K562 (cell line): Measurements from ENCODE around the gene AVPR1B. TPM values are rescaled to one million over a fixed set of nuclear protein-coding genes. Genes with fewer than 3 reads are reported as not detected.

Source experiments
- ATAC-seq: fragments of 200-7000 bp; cut with Tn5 transposase; 3 replicates; pipeline ENCODE4 v1.9.1; 2020; ENCODE audit warnings: moderate library complexity
- BruUV-seq: library from RNA; stranded (reverse); fragments of 400-500 nt; replicated peaks from 2 replicates; lab custom pipeline; 2021; lab: Mats Ljungman, UMichigan
- CTCF ChIA-PET: fragments of 300-600 bp; formaldehyde crosslinking; extraction: SDS; loops from one replicate; lab custom pipeline; 2021; ENCODE audit warnings: low intra/inter-chr PET ratio; lab: Yijun Ruan, JAX
- POLR2A ChIA-PET: fragments of 300-600, 350-650 bp; sonication (Branson Sonifier 250); formaldehyde crosslinking; extraction: SDS; loops from one replicate; lab custom pipeline; 2021; ENCODE audit warnings: antibody characterized with exemption, inconsistent platforms; lab: Yijun Ruan, JAX
- DNase-seq, 4 experiments: peaks; one replicate each; pipeline versions ENCODE4 v3.0.0 to v3.0.0-alpha.2; 2011 to 2018; ENCODE audit warnings: low spot score in 3 of 4, mixed read lengths in 3 of 4; ENCODE audit errors: extremely low read depth in 1 of 4
- FAIRE-seq: peaks from 2 replicates; lab custom pipeline; 2011; peaks lifted over from hg19 to GRCh38; lab: Jason Lieb, UNC
- H2AFZ ChIP-seq: 2 replicates; pipeline ENCODE4 v1.6.0; 2011; ENCODE audit warnings: low read depth, low read length, control low read depth, inconsistent platforms
- H3K27ac ChIP-seq: fragments of 200-600 bp; 3 replicates; pipeline ENCODE4 v1.8.0; 2011; ENCODE audit warnings: low read depth, mild to moderate bottlenecking, control low read depth, inconsistent platforms, low read length, moderate library complexity, mixed read lengths; ENCODE audit errors: extremely low read depth
- H3K27me3 ChIP-seq, 2 experiments: fragments of 300-600 bp in 1 of 2; 2 replicates in 1 of 2; 3 replicates in 1 of 2; pipeline versions ENCODE4 v1.6.0 to v1.8.0; 2011; ENCODE audit warnings: inconsistent platforms in 2 of 2, low read length in 2 of 2, mild to moderate bottlenecking in 1 of 2, mixed read lengths in 1 of 2, moderate library complexity in 1 of 2; ENCODE audit not compliant: control insufficient read depth in 2 of 2, insufficient read depth in 2 of 2
- H3K36me3 ChIP-seq: fragments of 300-600 bp; 3 replicates; pipeline ENCODE4 v1.8.0; 2011; ENCODE audit warnings: mild to moderate bottlenecking, low read length, inconsistent platforms; ENCODE audit not compliant: control insufficient read depth, insufficient read depth
- H3K4me1 ChIP-seq, 2 experiments: fragments of 200-600 bp in 1 of 2; replicated peaks in 1 of 2; 2 replicates in 1 of 2; 3 replicates in 1 of 2; pipeline versions ENCODE4 v1.5.1 to v1.8.0; 2011; ENCODE audit warnings: inconsistent platforms in 2 of 2, low read length in 2 of 2, mild to moderate bottlenecking in 1 of 2, mixed read lengths in 1 of 2, moderate library complexity in 1 of 2; ENCODE audit not compliant: control insufficient read depth in 2 of 2, insufficient read depth in 2 of 2
- H3K4me2 ChIP-seq: 2 replicates; pipeline ENCODE4 v1.6.1; 2011; ENCODE audit warnings: low read length, control low read depth, inconsistent platforms, mixed read lengths; ENCODE audit not compliant: insufficient read depth
- H3K4me3 ChIP-seq: fragments of 200-600 bp; sonication (generic), shearing (Covaris generic); 2 replicates; pipeline ENCODE4 v1.5.1; 2016; ENCODE audit warnings: control low read depth, inconsistent platforms
- H3K79me2 ChIP-seq: fragments of 200-600 bp; 3 replicates; pipeline ENCODE4 v1.8.0; 2011; ENCODE audit warnings: low read length, inconsistent platforms; ENCODE audit not compliant: control insufficient read depth, insufficient read depth
- H3K9ac ChIP-seq, 2 experiments: 2 replicates each; pipeline versions ENCODE4 v1.6.0 to v1.6.1; 2011; ENCODE audit warnings: low read depth in 2 of 2, low read length in 2 of 2, control low read depth in 1 of 2, inconsistent platforms in 1 of 2, mild to moderate bottlenecking in 1 of 2, mixed read lengths in 1 of 2; ENCODE audit not compliant: insufficient read depth in 1 of 2
- H3K9me1 ChIP-seq: one replicate; pipeline ENCODE4 v1.6.0; 2011; ENCODE audit warnings: inconsistent platforms, mild to moderate bottlenecking, low read length, moderate library complexity; ENCODE audit not compliant: control insufficient read depth, insufficient read depth
- H3K9me3 ChIP-seq: replicated peaks from 2 replicates; pipeline ENCODE4 v1.5.1; 2011; ENCODE audit warnings: low read depth, low read length, inconsistent platforms; ENCODE audit not compliant: control insufficient read depth, insufficient read depth
- H4K20me1 ChIP-seq: replicated peaks from 2 replicates; pipeline ENCODE4 v1.6.1; 2011; ENCODE audit warnings: low read length, inconsistent platforms, mixed read lengths; ENCODE audit not compliant: control insufficient read depth, insufficient read depth
- ESRRA ChIP-seq: fragments of 450-650 bp; IDR thresholded peaks from 2 replicates; pipeline ENCODE4 v1.6.1; 2014; ENCODE audit warnings: low read depth, mild to moderate bottlenecking, moderate library complexity, borderline replicate concordance
- EWSR1 ChIP-seq: fragments of 450-650 bp; IDR thresholded peaks from 2 replicates; pipeline ENCODE4 v1.6.1; 2018; ENCODE audit warnings: borderline replicate concordance, mild to moderate bottlenecking, low read depth, moderate library complexity; ENCODE audit not compliant: partially characterized antibody
- NBN ChIP-seq: fragments of 450-650 bp; IDR thresholded peaks from 2 replicates; pipeline ENCODE4 v1.6.1; 2016; ENCODE audit warnings: low read depth, mild to moderate bottlenecking
- SIN3A ChIP-seq, 2 experiments: fragments of 150-350 bp in 1 of 2; IDR thresholded peaks; 2 replicates each; pipeline ENCODE4 v1.6.1; 2011 to 2016; ENCODE audit warnings: borderline replicate concordance in 2 of 2, low read depth in 2 of 2, low read length in 2 of 2, mild to moderate bottlenecking in 2 of 2, moderate library complexity in 2 of 2; ENCODE audit not compliant: control insufficient read depth in 1 of 2
- SP2 ChIP-seq: IDR thresholded peaks from 2 replicates; pipeline ENCODE4 v1.6.1; 2011; ENCODE audit warnings: mild to moderate bottlenecking, low read depth, low read length, moderate library complexity; ENCODE audit not compliant: poor library complexity, severe bottlenecking; ENCODE audit errors: extremely low read depth
- STAG1 ChIP-seq: sonication (generic); formaldehyde crosslinking; IDR thresholded peaks from 2 replicates; pipeline ENCODE4 v1.5.0; 2020; ENCODE audit warnings: missing genetic modification reagents, borderline replicate concordance
- TCF7L2 ChIP-seq: fragments of 150-350 bp; IDR thresholded peaks from 2 replicates; pipeline ENCODE4 v1.6.1; 2016; ENCODE audit warnings: low read depth, mild to moderate bottlenecking, low read length, moderate library complexity
- WGBS: fragments of 100-300 bp; shearing (Covaris generic); methylation state at CpG from one replicate; pipeline ENCODE4 v1.1.6; 2016; ENCODE audit warnings: low coverage, mixed read lengths; ENCODE audit not compliant: insufficient coverage; ENCODE audit errors: missing lambda C conversion rate; 5-methylcytosine and 5-hydroxymethylcytosine counted together
- in situ Hi-C: fragments of 300-500 bp; cut with MboI; formaldehyde crosslinking; loops from 4 replicates; pipeline ENCODE4 v1.15.0; 2018; ENCODE audit warnings: inconsistent platforms, mixed read lengths
- intact Hi-C: fragments of 100-400 bp; cut with micrococcal nuclease; formaldehyde crosslinking; loops from 2 replicates; pipeline ENCODE4 v1.14.2; 2022
- polyA plus RNA-seq, 8 experiments: library from polyadenylated mRNA; depleted of rRNA in 4 of 8; stranded (reverse) in 5 of 8; unstranded in 3 of 8; fragments of >200 nt; fragmentation: Nextera tagmentation in 2 of 8; fragmentation: Illumina TruSeq in 1 of 8; extraction: Ambion mirVana in 2 of 8; extraction: Trizol in 1 of 8; gene quantifications; 2 replicates each; pipeline versions ENCODE4 v1.2.1 to v1.2.3, GENCODE V29; 2011 to 2014; ENCODE audit warnings: inconsistent platforms in 1 of 8, missing spikeins in 1 of 8
- total RNA-seq, 7 experiments: library from RNA; depleted of rRNA in 6 of 7; stranded (reverse); fragments of >200 nt in 6 of 7; fragmentation: Illumina TruSeq in 2 of 7; extraction: Trizol in 2 of 7; gene quantifications; 2 replicates each; pipeline versions ENCODE4 v1.2.1 to v1.2.3, GENCODE V29; 2011 to 2021; ENCODE audit warnings: low replicate concordance in 1 of 7
- TF ChIP-seq, protein P1 (sequence below), 2 experiments: fragments of 200-800 bp in 1 of 2; sonication (Bioruptor generic) in 1 of 2; sonication (generic) in 1 of 2; formaldehyde crosslinking in 1 of 2; IDR thresholded peaks in 1 of 2; conservative IDR thresholded peaks in 1 of 2; 2 replicates each; pipeline versions ENCODE4 v1.5.0 to v1.6.1; 2016 to 2020; ENCODE audit warnings: missing compliant biosample characterization in 1 of 2, missing genetic modification characterization in 1 of 2, missing genetic modification reagents in 1 of 2

AVPR1B gene
- total and polyA plus RNA-seq, 9 of the 15 experiments (the other 6 are each of a cell fraction or from before 2014, with no cell fraction given): not detected

DNA sequence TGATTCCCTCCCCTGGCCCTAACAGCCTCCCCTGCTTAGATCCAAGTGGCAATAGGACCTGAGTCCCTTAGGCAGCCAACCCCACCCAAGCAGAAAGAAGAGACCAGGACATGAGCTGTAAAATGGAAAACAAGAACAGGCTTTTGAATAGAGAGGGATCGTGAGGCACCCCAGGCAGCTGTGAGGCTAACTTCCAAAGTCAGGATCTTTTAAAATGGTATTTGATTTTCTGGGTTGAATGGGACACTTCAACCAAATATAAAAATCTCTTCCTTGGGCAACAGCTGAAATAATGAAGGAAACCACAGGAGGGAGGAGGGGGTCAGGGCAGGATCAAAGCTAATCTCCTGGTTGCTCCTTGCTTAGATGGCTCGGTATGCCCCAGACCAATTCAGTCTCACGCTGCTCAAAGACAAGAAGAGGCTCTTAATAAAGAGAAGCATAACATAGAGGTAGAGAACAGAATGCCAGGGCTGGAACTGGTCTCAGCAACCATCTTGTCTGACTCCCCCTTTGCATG is 28.6 kb upstream of the AVPR1B start:
- no peak for DNase-seq
- no TSS peak for BruUV-seq
- in situ Hi-C loops: no loop called here
- no peaks in the 10 kb centered on the region for H3K4me1 ChIP-seq
- H3K9me3 ChIP-seq: no peaks in the 10 kb centered on the region
- no peaks in the 10 kb centered on the region for H3K79me2 ChIP-seq
- no peak overlapping the region for H2AFZ ChIP-seq
- no peak for FAIRE-seq
- intact Hi-C loops: no loop called here
- CTCF ChIA-PET: no interaction called here
- H3K27ac ChIP-seq: no peak overlapping the region
- WGBS: 0% methylated on average over 3 of the region's 3 CpGs
- no peak for ATAC-seq
- TF ChIP-seq NBN (no peak), TCF7L2 (no peak), STAG1 (CRISPR knock-in tag) (no peak), ESRRA (no peak), SP2 (no peak), SIN3A (IDR thresholded peaks at IDR 0.05; ENCODE audit: borderline replicate concordance in 2 of 2, control insufficient read depth in 1 of 2, low read depth in 2 of 2, low read length in 2 of 2) (no peak), EWSR1 (no peak)
- TF ChIP-seq, protein P1, sequence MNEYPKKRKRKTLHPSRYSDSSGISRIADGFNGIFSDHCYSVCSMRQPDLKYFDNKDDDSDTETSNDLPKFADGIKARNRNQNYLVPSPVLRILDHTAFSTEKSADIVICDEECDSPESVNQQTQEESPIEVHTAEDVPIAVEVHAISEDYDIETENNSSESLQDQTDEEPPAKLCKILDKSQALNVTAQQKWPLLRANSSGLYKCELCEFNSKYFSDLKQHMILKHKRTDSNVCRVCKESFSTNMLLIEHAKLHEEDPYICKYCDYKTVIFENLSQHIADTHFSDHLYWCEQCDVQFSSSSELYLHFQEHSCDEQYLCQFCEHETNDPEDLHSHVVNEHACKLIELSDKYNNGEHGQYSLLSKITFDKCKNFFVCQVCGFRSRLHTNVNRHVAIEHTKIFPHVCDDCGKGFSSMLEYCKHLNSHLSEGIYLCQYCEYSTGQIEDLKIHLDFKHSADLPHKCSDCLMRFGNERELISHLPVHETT (CRISPR knock-in tag; conservative IDR thresholded peaks at IDR 0.05 in 1 of 2, IDR thresholded peaks at IDR 0.05 in 1 of 2): no peak
- TF ChIP-seq, all 486 proteins: peak for 0
- Histone ChIP-seq H3K4me3 (no peak overlapping the region), H4K20me1 (no peaks in the 10 kb centered on the region), H3K9me1 (no peaks in the 10 kb centered on the region), H3K27me3 (peaks cover 52 to 55% of the 10 kb centered on the region in 2 experiments), H3K9ac (no peak overlapping the region), H3K36me3 (no peaks in the 10 kb centered on the region), H3K4me2 (no peak overlapping the region)
- POLR2A ChIA-PET: interaction anchor here (1.1 kb wide), 1 partner anchor 8 kb away, joined by 3 read pairs; no protein-coding TSS in a partner anchor
